Activated naive CD4-positive, alpha-beta T cell treated with anti-CD3 and anti-CD28 coated beads, Interleukin-2, amount 10 ng/mL, durations not matched to agents 7 days and 5 days (primary cell): ENCODE results near the gene EVI2B.
"Not testable (repeated sequence)": the region's sequence is repeated elsewhere in the genome, so short reads cannot be mapped to it uniquely, and the experiment has no call there.

ENCODE experiments used
- CTCF ChIA-PET: fragments of 350-600 bp; sonication (Branson Sonifier 250); formaldehyde crosslinking; loops from one replicate; lab custom pipeline; 2021; ENCODE audit warnings: antibody characterized with exemption; lab: Charles Lee
- DNase-seq: peaks from one replicate; pipeline ENCODE4 v3.0.0-alpha.2; 2020
- H3K27ac Mint-ChIP-seq: one replicate; pipeline ENCODE4 v1.8.0; 2021; ENCODE audit warnings: mild to moderate bottlenecking, moderate library complexity, mixed read lengths
- H3K27me3 Mint-ChIP-seq: one replicate; pipeline ENCODE4 v1.8.0; 2021; ENCODE audit warnings: mild to moderate bottlenecking, mixed read lengths
- H3K36me3 Mint-ChIP-seq: one replicate; pipeline ENCODE4 v1.8.0; 2021; ENCODE audit warnings: mixed read lengths
- H3K4me1 Mint-ChIP-seq: one replicate; pipeline ENCODE4 v1.8.0; 2021; ENCODE audit warnings: mixed read lengths
- H3K4me3 Mint-ChIP-seq: one replicate; pipeline ENCODE4 v1.8.0; 2021; ENCODE audit warnings: mild to moderate bottlenecking, moderate library complexity, mixed read lengths
- H3K9me3 Mint-ChIP-seq: one replicate; pipeline ENCODE4 v1.8.0; 2021; ENCODE audit warnings: mixed read lengths

EVI2B gene

GRCh38 chr17:31320791-31321190 lies 6.9 kb upstream of the EVI2B start:
- Mint-ChIP-seq H3K27ac (peak overlapping the region; percentile 94), H3K9me3 (no peaks in the 10 kb centered on the region), H3K4me3 (peak overlapping the region; percentile 78), H3K36me3 (peaks cover 31% of the 10 kb centered on the region), H3K27me3 (no peaks in the 10 kb centered on the region), H3K4me1 (peaks cover 37% of the 10 kb centered on the region)
- CTCF ChIA-PET, result interaction anchor here (1.0 to 4.1 kb wide), 2 partner anchors 8 to 12 kb away, joined by 4 to 23 read pairs; no protein-coding TSS in a partner anchor
- DNase-seq, result no peak

DNA sequence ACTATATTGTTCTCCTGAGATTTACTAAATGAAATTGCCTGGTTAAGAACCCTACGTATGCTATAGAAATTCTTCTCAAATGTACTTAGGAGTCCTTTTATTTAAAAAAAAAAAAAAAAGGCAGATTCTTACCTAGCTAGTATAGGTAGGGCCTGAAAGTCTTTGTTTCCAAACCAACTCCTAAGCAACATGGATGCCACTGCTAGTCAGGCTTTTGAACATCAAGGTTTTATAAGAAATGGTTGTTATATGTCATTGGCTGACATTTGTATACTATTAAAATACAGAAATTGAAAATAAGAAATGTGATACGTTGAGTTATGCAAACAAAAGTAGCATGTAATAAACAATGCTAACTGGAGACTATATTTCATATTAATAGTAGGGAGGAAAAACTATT lies 6.4 kb upstream of the EVI2B start:
- CTCF ChIA-PET, result interaction anchor here (0.6 to 4.1 kb wide), 2 partner anchors 11 to 73 kb away, joined by 3 to 23 read pairs; no protein-coding TSS in a partner anchor
- no peak for DNase-seq
- H3K36me3 Mint-ChIP-seq, result peaks cover 32% of the 10 kb centered on the region
- no peaks in the 10 kb centered on the region for H3K9me3 Mint-ChIP-seq
- peak overlapping the region; percentile 78 for H3K4me3 Mint-ChIP-seq
- peak overlapping the region; percentile 94 for H3K27ac Mint-ChIP-seq
- H3K27me3 Mint-ChIP-seq, result no peaks in the 10 kb centered on the region
- peaks cover 40% of the 10 kb centered on the region for H3K4me1 Mint-ChIP-seq

DNA sequence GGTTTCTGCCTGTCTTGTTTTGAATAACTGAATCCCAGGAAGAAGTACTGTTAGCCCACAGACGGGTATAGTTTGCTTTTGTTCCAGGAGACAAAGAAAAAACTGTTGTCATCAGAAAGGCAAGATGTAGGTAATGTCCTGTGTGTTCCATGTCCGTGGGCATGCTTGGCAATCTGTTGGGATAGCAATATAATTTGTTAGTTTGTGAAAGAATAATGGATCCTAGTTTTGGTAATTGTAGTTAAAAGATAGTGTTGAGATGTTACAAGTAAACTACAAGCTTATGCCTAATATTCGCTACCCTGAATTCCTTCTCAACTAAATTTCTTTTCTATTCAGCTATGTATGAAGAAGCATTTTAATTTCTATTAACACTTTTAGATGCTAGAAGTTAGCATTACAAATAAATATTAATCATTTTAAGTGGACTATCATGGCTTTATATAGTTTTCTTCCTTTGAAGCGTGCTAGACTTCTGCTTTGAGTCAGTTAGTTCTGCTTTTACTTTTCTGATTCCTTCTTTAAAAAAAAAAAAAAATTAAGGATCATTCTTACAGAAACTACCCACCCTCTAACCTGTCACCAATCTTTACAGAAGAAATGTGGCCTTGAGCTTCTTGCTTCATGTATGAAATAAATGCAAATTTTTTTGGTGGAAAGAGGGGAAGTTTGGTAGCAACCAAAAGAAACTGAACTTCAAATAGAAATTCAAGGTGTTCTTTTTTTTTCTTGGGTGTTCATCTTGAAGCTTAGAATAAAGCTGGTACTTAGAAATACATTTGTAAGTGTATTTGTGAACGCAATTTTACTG lies 5.2 kb upstream of the EVI2B start:
- Mint-ChIP-seq H3K36me3 (peaks cover 32% of the 10 kb centered on the region), H3K9me3 (no peaks in the 10 kb centered on the region), H3K4me1 (peaks cover 50% of the 10 kb centered on the region), H3K4me3 (peak overlapping the region; percentile 78), H3K27ac (peak overlapping the region; percentile 94), H3K27me3 (no peaks in the 10 kb centered on the region)
- DNase-seq, result no peak
- CTCF ChIA-PET, result interaction anchor here (0.7 to 4.1 kb wide), 3 partner anchors 10 to 174 kb away, joined by 3 to 23 read pairs (median 4); no protein-coding TSS in a partner anchor

GRCh38 chr17:31318298-31318801 lies 4.5 kb upstream of the EVI2B start:
- Mint-ChIP-seq H3K27me3 (no peaks in the 10 kb centered on the region), H3K9me3 (no peaks in the 10 kb centered on the region), H3K4me1 (peaks cover 46% of the 10 kb centered on the region), H3K27ac (peak overlapping the region; percentile 94), H3K4me3 (peak overlapping the region; percentile 78), H3K36me3 (peaks cover 34% of the 10 kb centered on the region)
- CTCF ChIA-PET, result interaction anchor here (4.1 kb wide), 1 partner anchor 9 kb away, joined by 23 read pairs; no protein-coding TSS in a partner anchor
- DNase-seq, result peak; percentile 65

- H3K36me3 Mint-ChIP-seq, result peaks cover 50% of the 10 kb centered on the region
- no peaks in the 10 kb centered on the region for H3K9me3 Mint-ChIP-seq
- CTCF ChIA-PET, result no interaction called here
- no peak for DNase-seq
- H3K4me1 Mint-ChIP-seq, result peaks cover 40% of the 10 kb centered on the region
- H3K4me3 Mint-ChIP-seq, result peak overlapping the region; percentile 88
- H3K27me3 Mint-ChIP-seq, result no peaks in the 10 kb centered on the region
- peak overlapping the region; percentile 98 for H3K27ac Mint-ChIP-seq
Measured at GRCh38 chr17:31314782-31315100, 887 bp upstream of the EVI2B start.

DNA sequence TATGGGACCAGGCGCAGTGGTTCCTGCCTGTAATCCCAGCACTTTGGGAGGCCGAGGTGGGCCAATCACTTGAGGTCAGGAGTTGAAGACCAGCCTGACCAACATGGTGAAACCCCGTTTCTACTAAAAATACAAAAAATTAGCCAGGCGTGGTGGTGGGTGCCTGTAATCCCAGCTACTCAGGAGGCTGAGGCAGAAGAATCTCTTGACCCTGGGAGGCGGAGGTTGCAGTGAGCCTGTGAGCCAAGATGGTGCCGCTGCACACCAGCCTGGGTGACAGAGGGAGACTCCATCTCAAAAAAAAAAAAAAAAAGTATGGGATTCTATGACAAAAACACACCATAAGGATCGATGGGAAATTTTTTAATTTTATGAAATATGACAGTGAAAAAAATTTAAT lies 1.6 kb downstream of the EVI2B start:
- not testable (repeated sequence) for H3K27me3 Mint-ChIP-seq, H3K9me3 Mint-ChIP-seq
- peak; percentile 65 for DNase-seq
- peaks cover 57% of the 10 kb centered on the region for H3K4me1 Mint-ChIP-seq
- peak overlapping the region; percentile 88 for H3K4me3 Mint-ChIP-seq
- CTCF ChIA-PET, result interaction anchor here (0.9 to 2.9 kb wide), 2 partner anchors 9 to 60 kb away, joined by 4 to 18 read pairs; partner anchors contain the start of gene EVI2A
- H3K27ac Mint-ChIP-seq, result peak overlapping the region; percentile 97
- H3K36me3 Mint-ChIP-seq, result peaks cover 46% of the 10 kb centered on the region

GRCh38 chr17:31311526-31311925 lies 2.3 kb downstream of the EVI2B start:
- peak overlapping the region; percentile 97 for H3K27ac Mint-ChIP-seq
- peaks cover 56% of the 10 kb centered on the region for H3K4me1 Mint-ChIP-seq
- H3K27me3 Mint-ChIP-seq, result no peaks in the 10 kb centered on the region
- H3K9me3 Mint-ChIP-seq, result no peaks in the 10 kb centered on the region
- peaks cover 46% of the 10 kb centered on the region for H3K36me3 Mint-ChIP-seq
- peak overlapping the region; percentile 88 for H3K4me3 Mint-ChIP-seq
- CTCF ChIA-PET, result interaction anchor here (2.9 to 5.0 kb wide), 2 partner anchors 8 to 61 kb away, joined by 18 to 23 read pairs; partner anchors contain the start of gene EVI2A
- no peak for DNase-seq

DNA sequence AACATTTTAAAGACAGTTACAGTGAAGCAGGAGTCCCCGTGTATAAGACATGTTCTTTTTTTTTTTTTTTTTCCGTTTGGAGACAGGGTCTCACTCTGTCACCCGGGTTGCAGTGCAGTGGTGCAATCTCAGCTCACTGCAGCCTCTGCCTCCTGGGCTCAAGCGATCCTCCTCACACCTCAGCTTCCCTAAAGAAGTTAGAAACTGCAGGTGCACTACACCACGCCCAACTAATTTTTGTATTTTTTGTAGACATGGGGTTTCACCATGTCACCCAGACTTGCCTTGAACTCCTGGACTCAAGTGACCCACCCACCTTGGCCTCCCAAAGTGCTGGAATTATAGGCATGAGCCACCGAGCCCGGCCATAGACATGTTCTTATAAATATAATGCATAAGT lies 3.0 kb downstream of the EVI2B start:
- Mint-ChIP-seq H3K36me3 (peaks cover 49% of the 10 kb centered on the region), H3K27me3 (no peaks in the 10 kb centered on the region), H3K27ac (peak overlapping the region; percentile 97), H3K4me3 (peak overlapping the region; percentile 88), H3K9me3 (no peaks in the 10 kb centered on the region), H3K4me1 (peaks cover 56% of the 10 kb centered on the region)
- DNase-seq, result peak; percentile 46
- CTCF ChIA-PET, result interaction anchor here (2.9 to 5.0 kb wide), 2 partner anchors 9 to 61 kb away, joined by 18 to 23 read pairs; partner anchors contain the start of gene EVI2A

GRCh38 chr17:31310260-31310659 lies 3.6 kb downstream of the EVI2B start:
- Mint-ChIP-seq H3K27me3 (no peaks in the 10 kb centered on the region), H3K9me3 (no peaks in the 10 kb centered on the region), H3K4me3 (peak overlapping the region; percentile 88), H3K36me3 (peaks cover 52% of the 10 kb centered on the region), H3K27ac (peak overlapping the region; percentile 97), H3K4me1 (peaks cover 55% of the 10 kb centered on the region)
- CTCF ChIA-PET, result interaction anchor here (2.9 to 5.0 kb wide), 2 partner anchors 10 to 62 kb away, joined by 18 to 23 read pairs; partner anchors contain the start of gene EVI2A
- peak; percentile 83 for DNase-seq

DNA sequence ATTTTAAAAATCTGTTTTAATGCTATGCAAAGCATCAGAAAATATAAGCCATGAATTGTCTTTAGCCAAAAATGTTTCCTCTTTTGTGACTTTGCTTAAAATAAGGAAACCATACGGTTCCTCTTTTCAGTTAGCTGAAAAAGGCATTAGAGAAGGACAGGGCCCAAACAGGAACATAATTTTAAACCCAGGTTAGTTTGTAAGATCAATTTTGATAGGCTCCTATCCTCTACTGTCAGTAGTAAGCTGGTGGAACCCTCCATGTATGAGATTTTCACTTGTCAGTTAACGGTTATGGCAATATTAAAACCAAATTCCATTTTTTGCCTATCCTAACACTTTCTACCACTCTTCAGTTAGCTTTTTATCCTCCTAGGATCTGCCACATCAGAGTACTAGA lies 4.3 kb downstream of the EVI2B start:
- Mint-ChIP-seq H3K4me1 (peaks cover 54% of the 10 kb centered on the region), H3K36me3 (peaks cover 59% of the 10 kb centered on the region), H3K4me3 (peak overlapping the region; percentile 88), H3K9me3 (peaks cover 3% of the 10 kb centered on the region), H3K27me3 (no peaks in the 10 kb centered on the region), H3K27ac (peak overlapping the region; percentile 97)
- DNase-seq, result no peak
- CTCF ChIA-PET, result interaction anchor here (5.0 kb wide), 1 partner anchor 10 kb away, joined by 23 read pairs; the partner anchor contains the start of gene EVI2A

- no peak for DNase-seq
- H3K9me3 Mint-ChIP-seq, result peaks cover 3% of the 10 kb centered on the region
- H3K27me3 Mint-ChIP-seq, result no peaks in the 10 kb centered on the region
- peaks cover 66% of the 10 kb centered on the region for H3K36me3 Mint-ChIP-seq
- peak overlapping the region; percentile 88 for H3K4me3 Mint-ChIP-seq
- peaks cover 55% of the 10 kb centered on the region for H3K4me1 Mint-ChIP-seq
- CTCF ChIA-PET, result interaction anchor here (1.1 to 5.0 kb wide), 2 partner anchors 11 to 42 kb away, joined by 3 to 23 read pairs; partner anchors contain the start of gene EVI2A
- H3K27ac Mint-ChIP-seq, result peak overlapping the region; percentile 97
Measured at GRCh38 chr17:31308372-31309334, 5.2 kb downstream of the EVI2B start.

DNA sequence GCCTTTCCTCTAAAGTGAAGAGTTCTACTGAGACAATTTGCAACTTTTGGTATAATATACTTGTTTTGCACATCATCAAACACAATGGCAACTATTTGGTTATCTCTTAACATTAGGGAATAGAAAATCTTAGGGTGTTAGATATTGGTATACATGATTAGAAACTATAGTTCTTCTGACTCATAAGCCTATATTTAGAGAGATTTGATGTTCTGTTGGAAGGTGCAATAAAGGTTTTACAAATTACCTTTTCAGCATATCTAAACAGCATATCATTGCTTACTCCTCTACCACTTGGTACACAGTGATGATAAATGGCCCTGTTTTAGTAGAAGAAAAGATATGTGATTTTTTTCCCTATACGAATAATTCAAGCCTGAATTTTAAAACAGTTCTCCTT lies 6.2 kb downstream of the EVI2B start:
- peak overlapping the region; percentile 97 for H3K27ac Mint-ChIP-seq
- no peak for DNase-seq
- H3K4me1 Mint-ChIP-seq, result peaks cover 55% of the 10 kb centered on the region
- no peaks in the 10 kb centered on the region for H3K27me3 Mint-ChIP-seq
- peaks cover 76% of the 10 kb centered on the region for H3K36me3 Mint-ChIP-seq
- H3K4me3 Mint-ChIP-seq, result peak overlapping the region; percentile 88
- peaks cover 3% of the 10 kb centered on the region for H3K9me3 Mint-ChIP-seq
- CTCF ChIA-PET, result interaction anchor here (5.0 kb wide), 1 partner anchor 12 kb away, joined by 23 read pairs; the partner anchor contains the start of gene EVI2A

- peaks cover 8% of the 10 kb centered on the region for H3K4me1 Mint-ChIP-seq
- CTCF ChIA-PET, result no interaction called here
Measured at GRCh38 chr17:31299624-31300023, 14.2 kb downstream of the EVI2B start.

More at GRCh38 chr17:31299624-31300023, 14.2 kb downstream of the EVI2B start:
- no peaks in the 10 kb centered on the region for H3K9me3 Mint-ChIP-seq
- no peak for DNase-seq
- no peak overlapping the region for H3K27ac Mint-ChIP-seq
- no peaks in the 10 kb centered on the region for H3K27me3 Mint-ChIP-seq
- peaks cover 30% of the 10 kb centered on the region for H3K36me3 Mint-ChIP-seq
- no peak overlapping the region for H3K4me3 Mint-ChIP-seq
